DND-41 (cell line): ENCODE data around the gene GAPDH.

Experiments used
- EZH2 ChIP-seq: IDR thresholded peaks from 3 replicates; pipeline ENCODE4 v1.6.1; 2012; ENCODE audit warnings: borderline replicate concordance, low read depth, mild to moderate bottlenecking, moderate library complexity, low read length, inconsistent platforms; ENCODE audit not compliant: severe bottlenecking
- TF ChIP-seq, protein P1 (sequence below): IDR thresholded peaks from 2 replicates; pipeline ENCODE4 v1.5.1; 2012; ENCODE audit warnings: borderline replicate concordance, low read length, moderate library complexity, mild to moderate bottlenecking; ENCODE audit not compliant: poor library complexity, severe bottlenecking; ENCODE audit errors: extremely low read depth

DNA sequence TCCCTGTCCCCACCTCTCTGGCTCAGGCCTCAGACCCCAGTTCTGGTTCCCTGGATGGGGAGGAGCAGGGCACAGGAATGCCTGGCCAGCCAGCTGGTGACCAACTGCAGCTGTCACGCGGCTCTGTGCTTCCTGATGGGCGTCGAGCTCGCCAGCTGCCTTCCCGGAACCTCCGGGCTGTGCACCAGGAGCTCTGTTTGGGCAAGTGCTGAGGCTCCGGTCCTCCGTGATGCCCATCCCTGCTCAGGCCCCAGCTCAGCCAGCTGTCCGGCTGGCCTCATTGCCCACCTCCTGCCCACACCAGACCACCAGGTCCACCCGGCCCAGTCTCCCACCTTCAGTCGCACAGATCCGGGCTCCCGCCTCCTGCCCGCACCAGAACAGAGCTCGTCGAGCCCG is 16.7 kb downstream of the GAPDH start:
- TF ChIP-seq, protein P1, sequence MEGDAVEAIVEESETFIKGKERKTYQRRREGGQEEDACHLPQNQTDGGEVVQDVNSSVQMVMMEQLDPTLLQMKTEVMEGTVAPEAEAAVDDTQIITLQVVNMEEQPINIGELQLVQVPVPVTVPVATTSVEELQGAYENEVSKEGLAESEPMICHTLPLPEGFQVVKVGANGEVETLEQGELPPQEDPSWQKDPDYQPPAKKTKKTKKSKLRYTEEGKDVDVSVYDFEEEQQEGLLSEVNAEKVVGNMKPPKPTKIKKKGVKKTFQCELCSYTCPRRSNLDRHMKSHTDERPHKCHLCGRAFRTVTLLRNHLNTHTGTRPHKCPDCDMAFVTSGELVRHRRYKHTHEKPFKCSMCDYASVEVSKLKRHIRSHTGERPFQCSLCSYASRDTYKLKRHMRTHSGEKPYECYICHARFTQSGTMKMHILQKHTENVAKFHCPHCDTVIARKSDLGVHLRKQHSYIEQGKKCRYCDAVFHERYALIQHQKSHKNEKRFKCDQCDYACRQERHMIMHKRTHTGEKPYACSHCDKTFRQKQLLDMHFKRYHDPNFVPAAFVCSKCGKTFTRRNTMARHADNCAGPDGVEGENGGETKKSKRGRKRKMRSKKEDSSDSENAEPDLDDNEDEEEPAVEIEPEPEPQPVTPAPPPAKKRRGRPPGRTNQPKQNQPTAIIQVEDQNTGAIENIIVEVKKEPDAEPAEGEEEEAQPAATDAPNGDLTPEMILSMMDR, result no peak
- TF ChIP-seq EZH2, result no peak
